Heart left ventricle (tissue), 16 donors: Measurements from ENCODE around the gene PCDHB6. TPM values are rescaled to one million over a fixed set of nuclear protein-coding genes. Genes with fewer than 3 reads are reported as not detected.
"Not testable (repeated sequence)": the region's sequence is repeated elsewhere in the genome, so short reads cannot be mapped to it uniquely, and the experiment has no call there.

Source experiments
- ATAC-seq, 4 donors: fragments of 200-7000 bp; cut with Tn5 transposase; one replicate each; pipeline ENCODE4 v1.9.1; 2020 to 2022; ENCODE audit warnings: moderate library complexity in 4 of 4, mild to moderate bottlenecking in 3 of 4, moderate number of reproducible peaks in 1 of 4
- DNase-seq, 5 donors: peaks; one replicate each; pipeline ENCODE4 v3.0.0-alpha.2; 2020
- H3K27ac ChIP-seq, 12 donors: fragments of 200-600 bp; sonication (generic) in 4 of 12; one replicate each; pipeline versions ENCODE4 v1.5.0 to v1.8.0; 2016 to 2022; ENCODE audit warnings: mild to moderate bottlenecking in 2 of 12
- H3K27me3 ChIP-seq, 9 donors: fragments of 200-600 bp; sonication (generic) in 2 of 9; one replicate each; pipeline versions ENCODE4 v1.5.1 to v1.8.0; 2016 to 2022; ENCODE audit warnings: mild to moderate bottlenecking in 3 of 9
- H3K36me3 ChIP-seq, 9 donors: fragments of 200-600 bp; sonication (generic) in 2 of 9; one replicate each; pipeline versions ENCODE4 v1.5.0 to v1.8.0; 2018 to 2022; ENCODE audit warnings: mild to moderate bottlenecking in 2 of 9
- H3K4me1 ChIP-seq, 12 donors: fragments of 200-600 bp; sonication (generic) in 4 of 12; one replicate each; pipeline versions ENCODE4 v1.5.0 to v1.8.0; 2016 to 2022; ENCODE audit warnings: mild to moderate bottlenecking in 3 of 12
- H3K4me3 ChIP-seq, 12 donors: fragments of 200-600 bp; sonication (generic) in 4 of 12; one replicate each; pipeline versions ENCODE4 v1.5.0 to v1.8.0; 2017 to 2022; ENCODE audit warnings: mild to moderate bottlenecking in 9 of 12, moderate library complexity in 4 of 12
- H3K9me3 ChIP-seq, 12 donors: fragments of 200-600 bp; sonication (generic) in 4 of 12; one replicate each; pipeline versions ENCODE4 v1.5.0 to v1.8.0; 2016 to 2022; ENCODE audit warnings: mild to moderate bottlenecking in 1 of 12
- POLR2A ChIP-seq, 2 donors: fragments of 450-650 bp; IDR thresholded peaks; one replicate each; pipeline ENCODE4 v1.6.1; 2017; ENCODE audit warnings: antibody characterized with exemption in 2 of 2, mild to moderate bottlenecking in 2 of 2, moderate library complexity in 2 of 2
- WGBS, 4 donors: extraction: QIAGEN DNeasy Blood & Tissue Kit in 2 of 4; methylation state at CpG; one replicate each; pipeline versions ENCODE4 v1.1.5 to v1.1.7; 2013 to 2018; 5-methylcytosine and 5-hydroxymethylcytosine counted together
- intact Hi-C, 10 donors: fragments of 100-400 bp; cut with DNase I; formaldehyde crosslinking; loops; one replicate each; pipeline versions ENCODE4 v1.11.1 to v1.14.2; 2022
- polyA plus RNA-seq, 2 donors: library from polyadenylated mRNA; stranded (reverse); fragments of 200-250 nt; gene quantifications; one replicate each; pipeline ENCODE4 v1.2.3, GENCODE V29; 2013
- total RNA-seq, 9 donors: library from RNA; depleted of rRNA in 2 of 9; stranded (reverse); fragments of >200 nt in 2 of 9; fragmentation: NEBNext Ultra II Directional in 3 of 9; extraction: Animal tissue kit (Norgen Biotek cat#: 25700) in 3 of 9; gene quantifications; one replicate each; pipeline versions ENCODE4 v1.1.0 to v1.2.4, GENCODE V29; 2016 to 2023
- TF ChIP-seq, protein P1 (sequence below), 12 donors: fragments of 200-600 bp; sonication (generic) in 4 of 12; IDR thresholded peaks; one replicate each; pipeline versions ENCODE4 v1.5.0 to v1.8.0; 2018 to 2022; ENCODE audit warnings: antibody characterized with exemption in 12 of 12, mild to moderate bottlenecking in 5 of 12
- donor health status: ischemic (EF 13 %, LVEDD 7.1; RV severe dilation, severe dysfunction).
- donor health status: healthy with polysubstance abuse.
- donor health status: DM: no; HTN: yes; CAD: no.
- donor health status: DM: no; HTN: no; CAD: no.
- donor health status: ischemic (EF 25% LVEDD 6.9; RV normal size, moderate dysfunction).
- donor health status: ischemic (EF 25% LVEDD 5.7; RV mildly dilated, moderate dysfunction).
- donor health status: healthy.
- donor health status: DM: yes; HTN: yes; CAD: no.
- donor health status: ischemic (EF 35%, LVEDD 5.7; RV mildly dilated, moderate dysfunction).
- donor health status: nonischemic (EF 11% LVEDD 7.7; RV severe dilation, severe dysfunction).
- donor health status: DM: yes; HTN: yes; CAD: no.
- donor health status: PGD.
- donor health status: ischemic (EF 29% LVEDD 5.4; RV normal size, mild dysfunction).
- donor health status: nonischemic (EF 23%, LVEDD 6.1; RV moderate dilation, normal function).

PCDHB6 gene
- total and polyA plus RNA-seq, 11 donors = 0.16 to 1.1 (median 0.44) TPM

DNA sequence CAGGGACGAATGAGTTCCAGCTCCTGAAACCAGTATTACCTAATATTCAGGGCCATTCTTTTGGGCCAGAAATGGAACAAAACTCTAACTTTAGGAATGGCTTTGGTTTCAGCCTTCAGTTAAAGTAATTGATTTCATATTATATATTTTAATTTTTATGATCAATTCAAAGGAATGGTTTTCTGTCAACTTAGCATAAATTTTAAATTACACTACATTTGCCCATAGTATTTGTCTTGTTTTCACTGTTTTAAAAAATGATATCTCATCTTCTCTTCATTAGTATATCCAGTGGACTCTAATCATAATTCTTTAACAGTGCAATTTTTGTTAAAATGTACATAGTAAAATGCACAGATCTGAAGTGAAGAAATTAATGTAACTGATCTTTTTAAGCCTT lies 30.5 kb downstream of the PCDHB6 start:
- no peak for TF ChIP-seq POLR2A (IDR thresholded peaks at IDR 0.05)
- TF ChIP-seq, protein P1, sequence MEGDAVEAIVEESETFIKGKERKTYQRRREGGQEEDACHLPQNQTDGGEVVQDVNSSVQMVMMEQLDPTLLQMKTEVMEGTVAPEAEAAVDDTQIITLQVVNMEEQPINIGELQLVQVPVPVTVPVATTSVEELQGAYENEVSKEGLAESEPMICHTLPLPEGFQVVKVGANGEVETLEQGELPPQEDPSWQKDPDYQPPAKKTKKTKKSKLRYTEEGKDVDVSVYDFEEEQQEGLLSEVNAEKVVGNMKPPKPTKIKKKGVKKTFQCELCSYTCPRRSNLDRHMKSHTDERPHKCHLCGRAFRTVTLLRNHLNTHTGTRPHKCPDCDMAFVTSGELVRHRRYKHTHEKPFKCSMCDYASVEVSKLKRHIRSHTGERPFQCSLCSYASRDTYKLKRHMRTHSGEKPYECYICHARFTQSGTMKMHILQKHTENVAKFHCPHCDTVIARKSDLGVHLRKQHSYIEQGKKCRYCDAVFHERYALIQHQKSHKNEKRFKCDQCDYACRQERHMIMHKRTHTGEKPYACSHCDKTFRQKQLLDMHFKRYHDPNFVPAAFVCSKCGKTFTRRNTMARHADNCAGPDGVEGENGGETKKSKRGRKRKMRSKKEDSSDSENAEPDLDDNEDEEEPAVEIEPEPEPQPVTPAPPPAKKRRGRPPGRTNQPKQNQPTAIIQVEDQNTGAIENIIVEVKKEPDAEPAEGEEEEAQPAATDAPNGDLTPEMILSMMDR (IDR thresholded peaks at IDR 0.05) = no peak
- H3K4me3 ChIP-seq = no peak overlapping the region
- H3K27ac ChIP-seq = no peak overlapping the region
- DNase-seq = no peak
- H3K27me3 ChIP-seq = peaks cover 0 to 72% (median 24%) of the 10 kb centered on the region in 9 donors
- H3K36me3 ChIP-seq = peaks cover 0 to 4% (median 0%) of the 10 kb centered on the region in 9 donors
- WGBS, 4 donors = 46 to 64% (median 49%) methylated on average over 1 of the region's 1 CpG
- H3K4me1 ChIP-seq = no peaks in the 10 kb centered on the region
- peaks cover 0 to 78% (median 29%) of the 10 kb centered on the region in 12 donors for H3K9me3 ChIP-seq
- intact Hi-C loops = loop anchor here in 2 of 10 donors (5.0 to 10.0 kb wide), 2 partner anchors 382 to 384 kb away; no protein-coding TSS in a partner anchor
- no peak for ATAC-seq

DNA sequence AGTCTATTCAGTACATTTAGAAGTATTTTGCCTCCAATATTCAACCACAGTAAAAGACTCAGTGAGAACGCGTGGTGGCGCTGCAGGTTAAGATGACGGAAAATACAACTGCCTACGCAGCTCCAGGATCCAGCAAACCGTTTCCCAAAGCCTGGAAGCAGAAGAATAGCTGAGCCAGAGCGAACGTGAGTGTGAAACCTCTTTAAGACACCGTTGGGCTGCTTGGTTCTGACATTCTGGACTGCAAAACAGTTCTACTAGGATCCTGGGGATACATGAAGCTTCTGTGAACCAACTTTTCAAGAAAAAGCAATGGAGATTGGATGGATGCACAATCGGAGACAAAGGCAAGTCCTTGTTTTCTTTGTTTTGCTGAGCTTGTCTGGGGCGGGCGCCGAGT lies 32.4 kb downstream of the PCDHB6 start, which contains the start of gene PCDHB16:
PCDHB16 (plus strand) TSS at position 140 of the 400 bp plus-strand sequence; CDS start at position 313, 173 bp downstream.
- Histone ChIP-seq H3K27ac (peak within 1 kb of the TSS in 8 of 12 donors; percentile 2 to 72 (median 27)), H3K27me3 (peaks cover 0 to 67% (median 13%) of the 10 kb centered on the region in 9 donors), H3K4me1 (no peaks in the 10 kb centered on the region), H3K36me3 (peaks cover 0 to 8% (median 0%) of the 10 kb centered on the region in 9 donors), H3K9me3 (peaks cover 0 to 78% (median 30%) of the 10 kb centered on the region in 12 donors), H3K4me3 (peak within 1 kb of the TSS in 10 of 12 donors; percentile 30 to 62 (median 48))
- intact Hi-C loops = loop anchor here in 2 of 10 donors (5.0 to 10.0 kb wide), 2 partner anchors 380 to 383 kb away; no protein-coding TSS in a partner anchor
- TF ChIP-seq POLR2A (IDR thresholded peaks at IDR 0.05) = no peak
- TF ChIP-seq, protein P1 (IDR thresholded peaks at IDR 0.05) = peak in 9 of 12 donors; percentile 9 to 56 (median 45)
- DNase-seq (peak in 2 of 5 donors; percentile 41 to 55), ATAC-seq (peak in 3 of 4 donors; percentile 33 to 70 (median 37))
- WGBS, 4 donors = 7 to 17% (median 13%) methylated on average over 13 of the region's 13 CpGs

DNA sequence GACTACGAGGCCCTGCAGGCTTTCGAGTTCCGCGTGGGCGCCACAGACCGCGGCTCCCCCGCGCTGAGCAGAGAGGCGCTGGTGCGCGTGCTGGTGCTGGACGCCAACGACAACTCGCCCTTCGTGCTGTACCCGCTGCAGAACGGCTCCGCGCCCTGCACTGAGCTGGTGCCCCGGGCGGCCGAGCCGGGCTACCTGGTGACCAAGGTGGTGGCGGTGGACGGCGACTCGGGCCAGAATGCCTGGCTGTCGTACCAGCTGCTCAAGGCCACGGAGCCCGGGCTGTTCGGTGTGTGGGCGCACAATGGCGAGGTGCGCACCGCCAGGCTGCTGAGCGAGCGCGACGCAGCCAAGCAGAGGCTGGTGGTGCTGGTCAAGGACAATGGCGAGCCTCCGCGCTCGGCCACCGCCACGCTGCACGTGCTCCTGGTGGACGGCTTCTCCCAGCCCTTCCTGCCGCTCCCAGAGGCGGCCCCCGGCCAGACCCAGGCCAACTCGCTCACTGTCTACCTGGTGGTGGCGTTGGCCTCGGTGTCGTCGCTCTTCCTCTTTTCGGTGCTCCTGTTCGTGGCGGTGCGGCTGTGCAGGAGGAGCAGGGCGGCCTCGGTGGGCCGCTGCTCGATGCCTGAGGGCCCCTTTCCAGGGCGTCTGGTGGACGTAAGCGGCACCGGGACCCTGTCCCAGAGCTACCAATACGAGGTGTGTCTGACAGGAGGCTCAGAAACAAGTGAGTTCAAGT lies 34.4 kb downstream of the PCDHB6 start:
- DNase-seq, H3K36me3 ChIP-seq, H3K4me3 ChIP-seq, H3K27ac ChIP-seq, H3K4me1 ChIP-seq, ATAC-seq: not testable (repeated sequence)
- intact Hi-C loops = loop anchor here in 2 of 10 donors (5.0 to 10.0 kb wide), 2 partner anchors 378 to 381 kb away; no protein-coding TSS in a partner anchor
- WGBS, 4 donors = 30 to 50% (median 35%) methylated on average over 9 to 59 of the region's 69 CpGs
- Histone ChIP-seq H3K9me3 (peaks cover 0 to 80% (median 28%) of the 10 kb centered on the region in 12 donors), H3K27me3 (peaks cover 0 to 61% (median 6%) of the 10 kb centered on the region in 9 donors)

DNA sequence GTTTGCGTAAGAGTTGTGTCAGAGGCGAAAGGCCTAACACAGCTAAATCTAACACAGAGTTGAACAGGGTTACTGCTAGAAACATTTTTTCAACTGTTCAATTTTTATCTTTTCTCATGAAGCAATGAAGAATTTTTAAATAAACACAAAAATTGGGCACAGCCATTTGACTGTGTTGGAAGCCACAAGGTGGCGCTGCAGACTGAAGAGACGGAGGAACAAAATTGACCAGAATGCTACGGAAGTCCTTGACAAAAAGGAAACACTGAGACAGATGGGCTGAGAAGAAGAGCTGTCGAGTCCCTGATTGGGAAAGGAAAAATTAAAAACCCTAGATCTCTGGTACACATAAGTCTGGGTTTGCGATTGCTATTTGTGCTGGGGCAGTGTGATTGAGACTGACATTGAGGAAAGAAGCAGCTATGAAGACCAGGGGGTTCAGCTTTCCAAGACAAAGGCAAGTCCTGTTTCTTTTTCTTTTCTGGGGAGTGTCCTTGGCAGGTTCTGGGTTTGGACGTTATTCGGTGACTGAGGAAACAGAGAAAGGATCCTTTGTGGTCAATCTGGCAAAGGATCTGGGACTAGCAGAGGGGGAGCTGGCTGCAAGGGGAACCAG lies 37.1 kb downstream of the PCDHB6 start, which contains the start of gene PCDHB9:
PCDHB9 (plus strand) TSS at position 265 of the 616 bp plus-strand sequence; CDS start at position 423, 158 bp downstream.
- Histone ChIP-seq H3K36me3 (peaks cover 0 to 8% (median 0%) of the 10 kb centered on the region in 9 donors), H3K4me3 (peak within 1 kb of the TSS in 1 of 12 donors; percentile 10), H3K27me3 (peaks cover 0 to 52% (median 0%) of the 10 kb centered on the region in 9 donors), H3K9me3 (peaks cover 0 to 97% (median 36%) of the 10 kb centered on the region in 12 donors), H3K4me1 (no peaks in the 10 kb centered on the region), H3K27ac (no peak within 1 kb of the TSS)
- intact Hi-C loops = loop anchor here in 1 of 10 donors (10.0 kb wide), 1 partner anchor 378 kb away; no protein-coding TSS in a partner anchor
- ATAC-seq = no peak
- WGBS, 4 donors = 16 to 26% (median 23%) methylated on average over 9 of the region's 9 CpGs
- TF ChIP-seq POLR2A (IDR thresholded peaks at IDR 0.05) = no peak
- TF ChIP-seq, protein P1 (IDR thresholded peaks at IDR 0.05) = peak in 9 of 12 donors; percentile 7 to 42 (median 34)
- DNase-seq = no peak

DNA sequence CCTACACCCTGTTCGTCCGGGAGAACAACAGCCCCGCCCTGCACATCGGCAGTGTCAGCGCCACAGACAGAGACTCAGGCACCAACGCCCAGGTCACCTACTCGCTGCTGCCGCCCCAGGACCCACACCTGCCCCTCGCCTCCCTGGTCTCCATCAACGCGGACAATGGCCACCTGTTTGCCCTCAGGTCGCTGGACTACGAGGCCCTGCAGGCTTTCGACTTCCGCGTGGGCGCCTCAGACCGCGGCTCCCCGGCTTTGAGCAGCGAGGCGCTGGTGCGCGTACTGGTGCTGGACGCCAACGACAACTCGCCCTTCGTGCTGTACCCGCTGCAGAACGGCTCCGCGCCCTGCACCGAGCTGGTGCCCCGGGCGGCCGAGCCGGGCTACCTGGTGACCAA lies 38.8 kb downstream of the PCDHB6 start:
- Histone ChIP-seq H3K27me3 (peaks cover 0 to 39% (median 0%) of the 10 kb centered on the region in 9 donors), H3K9me3 (peaks cover 0 to 96% (median 36%) of the 10 kb centered on the region in 12 donors)
- ATAC-seq, H3K4me3 ChIP-seq, H3K36me3 ChIP-seq, DNase-seq, H3K4me1 ChIP-seq, H3K27ac ChIP-seq: not testable (repeated sequence)
- WGBS, 4 donors = 24 to 37% (median 29%) methylated on average over 11 to 33 of the region's 37 CpGs
- intact Hi-C loops = loop anchor here in 1 of 10 donors (10.0 kb wide), 1 partner anchor 376 kb away; no protein-coding TSS in a partner anchor

DNA sequence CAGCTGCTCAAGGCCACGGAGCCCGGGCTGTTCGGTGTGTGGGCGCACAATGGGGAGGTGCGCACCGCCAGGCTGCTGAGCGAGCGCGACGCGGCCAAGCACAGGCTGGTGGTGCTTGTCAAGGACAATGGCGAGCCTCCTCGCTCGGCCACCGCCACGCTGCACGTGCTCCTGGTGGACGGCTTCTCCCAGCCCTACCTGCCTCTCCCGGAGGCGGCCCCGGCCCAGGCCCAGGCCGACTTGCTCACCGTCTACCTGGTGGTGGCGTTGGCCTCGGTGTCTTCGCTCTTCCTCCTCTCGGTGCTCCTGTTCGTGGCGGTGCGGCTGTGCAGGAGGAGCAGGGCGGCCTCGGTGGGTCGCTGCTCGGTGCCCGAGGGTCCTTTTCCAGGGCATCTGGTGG lies 39.3 kb downstream of the PCDHB6 start:
- H3K4me1 ChIP-seq, ATAC-seq, H3K4me3 ChIP-seq, H3K36me3 ChIP-seq, H3K27ac ChIP-seq, DNase-seq: not testable (repeated sequence)
- 26 to 50% (median 36%) methylated on average over 6 to 35 of the region's 35 CpGs for WGBS, 4 donors
- Histone ChIP-seq H3K9me3 (peaks cover 0 to 94% (median 36%) of the 10 kb centered on the region in 12 donors), H3K27me3 (peaks cover 0 to 38% (median 0%) of the 10 kb centered on the region in 9 donors)
- intact Hi-C loops = loop anchor here in 1 of 10 donors (10.0 kb wide), 1 partner anchor 376 kb away; no protein-coding TSS in a partner anchor
